Activated CD4-positive, alpha-beta T cell treated with anti-CD3 and anti-CD28 coated beads for 24 hours (primary cell): Measurements from ENCODE around the gene IZUMO2.
"Not testable (repeated sequence)": the region's sequence is repeated elsewhere in the genome, so short reads cannot be mapped to it uniquely, and the experiment has no call there.

Experiments
- DNase-seq, 2 donors: peaks; one replicate each; pipeline ENCODE4 v3.0.0-alpha.2; 2020; ENCODE audit warnings: low read depth in 2 of 2

Gene IZUMO2

DNA sequence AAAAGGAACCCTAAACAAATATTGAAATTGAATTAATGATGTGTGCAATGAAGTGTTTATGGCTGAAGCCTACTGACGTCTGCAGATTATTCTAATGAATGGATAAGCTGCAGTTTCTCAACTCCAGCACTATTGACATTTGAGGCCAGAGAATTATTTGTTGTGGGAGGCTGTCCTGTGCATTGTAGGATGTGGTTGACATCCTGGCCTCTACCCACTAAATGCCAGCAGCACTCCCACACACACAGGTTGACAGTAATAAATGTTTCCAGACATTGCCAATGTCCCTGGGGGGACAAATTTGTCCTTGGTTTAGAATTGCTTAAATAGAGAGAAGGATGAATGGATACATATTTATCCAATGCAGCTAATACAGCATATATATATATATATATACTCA lies 21.1 kb upstream of the IZUMO2 start:
- no peak for DNase-seq

DNA sequence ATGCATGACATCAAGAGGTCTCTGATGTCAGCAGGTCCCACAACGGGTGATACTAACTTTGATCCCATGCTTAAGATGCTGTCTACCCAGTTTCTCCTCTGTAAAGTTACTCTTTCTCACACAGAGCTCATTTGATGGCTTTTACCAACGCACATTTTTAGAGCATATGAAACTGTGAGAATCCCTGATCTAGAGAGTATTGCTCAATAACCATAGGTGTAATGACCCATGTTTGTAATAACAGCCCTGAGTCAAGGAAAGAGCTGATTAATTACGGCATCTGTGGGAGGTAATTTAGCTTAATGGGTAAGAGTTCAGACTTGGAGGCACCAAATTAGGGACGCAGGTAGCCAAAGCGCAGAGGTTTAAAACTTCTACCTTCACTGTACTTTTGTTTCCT lies 18.0 kb upstream of the IZUMO2 start:
- DNase-seq: no peak

DNA sequence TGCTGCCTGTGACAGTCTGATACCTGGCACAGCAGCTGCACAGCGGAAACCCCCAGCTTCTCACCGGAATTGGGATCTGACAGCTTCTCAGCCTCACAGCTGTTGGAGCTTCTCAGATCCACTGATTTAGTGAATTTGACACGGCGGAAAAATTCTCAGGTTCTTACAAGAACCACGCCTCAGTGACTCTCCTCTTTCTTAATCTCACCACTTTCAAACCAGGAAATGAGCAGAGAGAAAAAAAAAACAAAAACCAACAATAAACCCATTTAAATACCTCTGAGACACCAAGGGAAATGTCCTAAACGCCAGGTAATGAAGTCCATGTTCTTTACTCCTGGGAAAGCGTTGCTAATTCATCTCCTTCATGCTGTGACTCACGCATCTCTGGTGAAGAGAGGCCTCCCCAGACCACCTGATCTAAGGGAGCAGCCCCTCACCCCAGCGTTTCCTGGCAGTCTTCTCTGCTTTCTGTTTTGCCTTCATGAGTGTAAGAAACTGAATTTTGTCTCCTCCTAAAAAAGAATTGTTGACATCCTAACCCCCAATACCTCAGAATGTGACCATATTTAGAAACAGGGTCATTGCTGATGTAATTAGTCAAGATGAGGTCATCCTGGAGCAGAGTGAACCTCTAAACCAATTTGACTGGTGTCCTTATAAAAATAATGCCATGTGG lies 15.9 kb upstream of the IZUMO2 start:
- DNase-seq: no peak

DNA sequence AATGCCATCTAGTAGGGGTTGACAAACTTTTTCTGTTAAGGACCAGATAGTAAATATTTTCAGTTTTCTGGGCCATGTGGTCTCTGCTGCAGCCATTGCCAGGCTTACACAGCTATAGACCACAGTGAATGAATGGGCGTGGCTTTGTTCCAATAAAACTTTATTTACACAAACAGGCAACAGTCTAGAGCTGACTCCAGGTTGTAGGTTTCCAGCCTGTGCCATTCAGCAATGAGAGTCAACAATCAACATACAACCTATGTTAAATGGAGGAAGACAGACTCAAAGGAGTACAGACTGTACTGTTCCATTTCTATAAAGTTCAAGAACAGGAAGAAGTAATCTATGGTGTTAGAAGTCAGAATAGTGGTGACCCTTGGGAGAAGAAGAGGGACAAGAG lies 15.2 kb upstream of the IZUMO2 start:
- DNase-seq: no peak

DNA sequence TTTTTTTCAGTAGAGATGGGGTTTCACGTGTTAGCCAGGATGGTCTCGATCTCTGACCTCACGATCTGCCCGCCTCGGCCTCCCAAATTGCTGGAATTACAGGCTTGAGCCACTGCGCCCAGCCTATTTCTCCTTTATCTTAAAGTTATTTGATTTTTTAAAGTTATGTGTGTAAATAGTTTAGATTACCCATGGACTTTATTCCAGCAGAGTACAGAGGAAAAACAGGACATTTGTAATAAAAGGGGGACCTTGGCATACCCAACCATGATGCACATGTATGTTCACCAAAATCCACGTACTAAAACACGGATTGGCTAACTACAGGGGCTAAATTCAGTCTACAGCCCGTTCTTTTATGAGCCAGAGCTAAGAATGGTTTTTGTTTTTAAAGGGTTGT lies 13.7 kb upstream of the IZUMO2 start:
- no peak for DNase-seq

DNA sequence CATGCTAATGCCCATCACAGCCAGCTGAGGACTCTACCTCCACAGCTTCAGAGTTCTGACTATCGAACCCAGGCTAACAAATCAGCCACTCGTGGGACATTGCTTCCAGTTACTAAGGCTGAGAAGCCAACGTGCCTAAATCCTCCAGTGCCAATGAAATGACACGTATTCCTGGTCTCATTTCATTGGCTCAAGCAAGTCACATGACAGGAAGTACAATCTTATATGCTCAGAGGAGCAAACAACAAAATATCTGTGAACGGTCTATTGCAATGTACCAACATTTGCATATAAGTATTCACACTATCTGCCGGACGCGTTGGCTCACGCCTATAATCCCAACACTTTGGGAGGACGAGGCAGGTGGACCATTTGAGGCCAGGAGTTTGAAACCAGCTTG lies 12.8 kb upstream of the IZUMO2 start:
- no peak for DNase-seq

DNA sequence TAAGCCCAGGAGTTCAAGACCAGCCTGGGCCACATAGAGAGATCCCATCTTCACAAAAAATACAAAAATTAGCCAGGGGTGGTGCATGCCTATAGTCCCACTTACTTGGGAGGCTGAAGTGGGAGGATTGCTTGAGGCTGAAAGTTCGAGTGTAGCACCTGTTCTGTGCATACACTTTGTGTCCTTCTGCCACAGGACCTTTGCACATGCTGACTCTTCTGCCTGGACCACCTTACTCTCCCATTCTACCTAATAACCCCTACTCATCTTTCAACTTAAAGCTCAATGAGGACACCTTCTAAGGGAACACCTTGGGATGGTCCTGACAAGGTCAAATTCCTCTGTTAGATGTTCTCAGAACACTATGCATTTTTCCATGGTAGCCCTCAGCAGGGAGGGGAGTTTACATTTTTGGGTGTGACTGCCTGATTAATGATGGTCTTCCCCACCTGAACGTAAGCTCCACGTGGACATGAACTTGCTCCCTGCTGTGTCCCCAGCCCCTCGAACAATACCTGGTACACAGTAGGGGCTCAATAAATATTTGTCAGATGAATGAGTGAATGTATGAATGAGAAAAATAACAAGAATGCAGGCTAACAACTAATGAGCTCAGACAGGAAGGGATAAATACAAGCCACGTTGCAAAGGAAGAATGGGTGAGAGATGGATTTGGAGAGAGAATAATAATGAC lies 11.2 kb upstream of the IZUMO2 start:
- DNase-seq: no peak

DNA sequence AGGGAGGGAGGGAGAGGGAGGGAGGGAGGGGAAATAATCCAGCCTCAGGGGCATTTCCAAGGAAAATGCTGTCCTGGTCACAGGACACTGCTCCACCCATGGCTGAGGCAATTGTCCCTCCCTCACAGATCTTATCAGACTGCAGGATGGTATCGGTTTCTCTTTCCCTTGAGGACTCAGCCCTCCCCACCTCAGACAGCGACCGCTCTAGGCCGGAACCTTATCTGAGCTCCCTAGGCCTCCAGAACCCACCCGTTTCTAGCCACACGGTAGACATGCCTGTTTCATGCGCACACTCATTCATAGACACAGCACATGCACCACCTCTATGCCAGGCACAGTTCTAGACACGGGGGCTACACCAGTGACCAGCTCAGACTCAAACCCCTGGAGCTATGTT lies 10.0 kb upstream of the IZUMO2 start:
- DNase-seq: no peak

DNA sequence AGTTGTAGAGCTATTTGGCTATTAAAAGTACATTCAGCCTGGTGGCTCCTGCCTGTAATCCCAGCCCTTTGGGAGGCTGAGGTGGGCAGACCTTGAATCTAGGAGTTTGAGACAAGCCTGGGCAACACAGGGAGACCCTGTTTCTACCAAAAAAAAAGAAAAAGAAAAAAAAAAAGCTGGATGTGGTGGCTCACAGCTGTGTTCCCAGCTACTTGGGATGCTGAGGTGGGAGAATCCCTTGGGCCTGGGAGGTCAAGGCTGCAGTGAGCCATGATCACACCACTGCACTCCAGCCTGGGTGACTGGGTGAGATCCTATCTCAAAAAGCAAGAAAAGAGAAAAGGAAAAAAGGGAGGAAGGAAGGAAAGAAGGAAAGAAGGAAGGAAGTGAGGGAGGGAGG lies 9.6 kb upstream of the IZUMO2 start:
- no peak for DNase-seq

DNA sequence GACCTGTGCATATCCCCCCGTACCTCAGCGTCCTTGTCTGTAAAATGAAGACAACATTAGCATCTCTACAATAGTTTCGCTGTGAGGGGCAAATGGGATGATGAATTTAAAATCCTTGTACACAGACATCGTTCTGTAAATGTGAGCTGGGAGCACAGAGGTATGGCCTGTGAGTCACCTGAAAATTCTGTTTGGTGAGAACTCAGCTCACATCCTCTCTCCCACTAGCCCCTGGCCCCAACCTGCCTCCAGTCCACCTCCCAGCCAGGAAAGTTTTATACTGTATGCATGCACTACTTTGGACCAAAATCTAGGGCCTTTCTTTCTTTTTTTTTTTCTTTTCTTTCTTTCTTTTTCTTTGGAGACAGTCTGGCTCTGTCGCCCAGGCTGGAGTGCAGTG lies 8.7 kb upstream of the IZUMO2 start:
- no peak for DNase-seq

DNA sequence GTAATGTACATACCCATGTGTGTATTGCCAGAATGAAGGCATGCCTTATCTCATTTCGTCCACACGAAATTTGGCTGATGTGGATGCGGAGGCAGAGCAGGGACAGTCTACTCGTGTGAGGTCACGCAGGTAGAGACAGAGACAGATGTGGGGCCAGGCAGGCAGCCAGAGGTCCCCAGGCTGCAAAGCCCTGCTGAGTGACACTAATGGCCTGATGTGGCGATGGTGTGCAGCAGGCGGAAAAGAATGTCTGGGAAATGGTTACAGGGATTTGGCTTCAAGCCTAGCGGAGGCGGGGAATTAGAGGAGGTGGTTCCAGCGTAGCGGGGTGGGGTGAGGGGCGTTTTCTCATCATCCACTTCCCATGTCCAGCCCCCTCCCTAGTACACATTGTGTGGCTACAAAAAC lies 4.2 kb upstream of the IZUMO2 start:
- DNase-seq: no peak

DNA sequence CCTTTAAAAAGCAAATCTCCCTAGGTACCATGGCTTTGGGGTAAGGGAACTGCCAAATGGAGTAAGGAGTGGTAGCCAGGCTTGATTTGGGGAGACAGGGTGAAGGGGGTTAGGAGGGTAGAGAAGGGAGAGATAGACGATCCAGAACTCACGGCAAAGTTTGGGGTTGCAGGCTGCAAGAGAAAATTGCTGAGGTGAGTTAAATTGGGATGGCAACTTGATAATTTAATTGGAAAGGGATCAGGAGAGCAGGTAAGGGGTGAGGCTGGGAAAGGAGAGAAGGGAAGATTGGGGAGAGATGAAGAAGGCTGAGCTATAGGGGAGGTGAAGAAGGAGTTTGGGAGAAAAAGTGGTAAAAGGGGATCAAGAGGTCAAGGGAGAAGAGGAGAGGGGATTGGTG lies 4.0 kb downstream of the IZUMO2 start:
- DNase-seq: no peak

DNA sequence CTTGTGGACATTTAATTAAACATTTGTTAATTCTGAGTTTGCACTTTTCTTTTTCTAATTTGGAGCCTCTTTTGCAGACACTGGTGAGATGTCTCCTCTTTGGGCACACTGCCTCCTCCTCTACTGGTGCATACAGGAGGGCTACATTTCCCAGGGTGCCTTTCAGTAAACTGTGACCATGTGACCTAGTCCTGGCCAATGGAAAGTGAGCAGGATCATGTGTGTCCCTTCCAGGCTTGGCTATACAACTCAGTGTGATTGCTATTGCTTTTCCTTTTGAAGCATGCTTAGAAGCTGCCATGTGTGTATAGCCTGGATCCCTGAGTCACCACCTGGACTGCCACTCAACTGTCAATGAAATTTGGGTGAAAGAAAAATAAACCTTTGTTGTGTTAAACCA lies 4.5 kb downstream of the IZUMO2 start:
- DNase-seq: no peak

DNA sequence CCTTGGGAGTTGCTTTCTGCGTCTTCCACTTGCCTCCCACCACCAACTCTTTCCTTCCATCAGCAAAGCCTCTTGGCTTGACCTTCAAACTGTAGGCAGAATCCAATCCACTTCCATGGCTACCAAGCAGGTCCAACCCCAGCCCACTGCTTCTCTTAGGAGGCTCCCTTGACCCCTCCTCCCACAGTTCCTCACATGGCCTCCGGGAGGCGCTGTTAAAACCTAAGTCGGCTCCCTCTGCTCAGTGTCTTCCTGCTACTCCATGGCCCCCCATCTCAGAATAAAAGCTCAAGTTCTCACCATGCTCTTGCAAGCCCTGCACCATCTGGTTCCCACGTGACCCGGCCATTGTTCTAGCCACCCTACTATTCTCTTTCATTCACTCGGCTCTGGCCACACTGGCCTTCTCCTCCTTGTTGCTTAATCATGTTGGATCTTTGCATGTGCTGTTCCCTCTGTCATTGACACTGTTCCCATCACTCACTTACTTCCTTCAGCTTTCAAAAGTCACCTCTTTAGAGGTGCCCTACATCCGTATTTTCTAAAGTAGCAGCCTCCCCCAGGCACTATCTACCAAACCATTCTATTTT lies 7.5 kb downstream of the IZUMO2 start:
- no peak for DNase-seq

DNA sequence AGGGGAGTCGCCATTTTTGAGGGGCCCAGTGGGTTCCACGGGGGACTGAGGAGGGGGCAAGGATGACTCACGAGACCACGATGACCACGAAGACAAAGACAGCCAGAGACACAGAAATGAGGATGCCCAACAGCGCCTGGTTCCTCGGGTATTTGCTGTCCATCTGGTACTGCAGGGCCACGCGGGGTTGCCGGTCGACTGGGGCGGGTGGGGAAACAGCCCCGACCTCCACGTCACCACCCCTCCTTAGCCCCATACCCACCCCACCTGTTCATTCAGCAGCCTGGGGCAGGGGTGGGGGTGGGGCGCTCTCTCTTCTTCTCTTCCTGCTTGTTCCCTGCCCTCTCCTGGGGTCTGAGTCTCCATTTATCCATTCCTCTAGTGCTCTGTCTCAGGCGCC lies 8.6 kb downstream of the IZUMO2 start:
- DNase-seq: no peak

DNA sequence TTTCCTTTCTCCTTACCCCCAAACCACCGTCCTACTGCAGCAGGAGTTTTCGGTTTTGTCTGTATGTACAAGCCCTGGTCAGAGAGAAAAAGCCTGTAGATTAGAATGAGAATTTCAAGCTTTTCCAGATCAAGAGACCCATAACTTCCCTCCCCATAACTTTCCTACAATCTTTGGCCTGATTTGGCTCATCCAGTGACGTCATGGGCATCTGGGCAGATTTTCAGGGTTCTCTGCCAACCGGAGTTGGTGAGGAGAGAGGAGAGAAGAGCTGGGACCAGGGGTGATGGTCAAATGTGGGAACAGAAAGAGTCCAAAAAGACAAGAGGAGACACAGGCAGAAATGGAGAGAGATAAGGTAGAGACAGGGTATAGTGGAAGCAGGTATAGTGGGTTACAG lies 10.5 kb downstream of the IZUMO2 start:
- no peak for DNase-seq

DNA sequence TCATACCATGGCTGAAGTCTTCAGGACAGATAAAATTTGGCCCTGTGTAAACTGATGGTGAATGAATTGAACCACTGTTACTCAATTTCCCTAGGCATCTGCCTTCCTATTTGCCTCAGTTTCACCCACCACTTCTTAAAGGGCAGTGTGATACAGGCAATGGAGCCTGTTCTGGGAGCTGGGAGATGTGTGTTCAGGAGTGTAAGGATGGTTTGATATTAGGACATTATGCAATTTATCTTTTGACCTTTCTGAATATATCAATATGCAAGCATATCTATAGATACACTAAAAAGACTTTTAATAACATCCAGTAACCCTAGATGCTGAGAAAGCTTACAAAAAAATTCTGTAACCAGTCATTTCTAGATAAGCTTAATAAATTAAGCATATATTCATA lies 14.6 kb downstream of the IZUMO2 start:
- DNase-seq: no peak

DNA sequence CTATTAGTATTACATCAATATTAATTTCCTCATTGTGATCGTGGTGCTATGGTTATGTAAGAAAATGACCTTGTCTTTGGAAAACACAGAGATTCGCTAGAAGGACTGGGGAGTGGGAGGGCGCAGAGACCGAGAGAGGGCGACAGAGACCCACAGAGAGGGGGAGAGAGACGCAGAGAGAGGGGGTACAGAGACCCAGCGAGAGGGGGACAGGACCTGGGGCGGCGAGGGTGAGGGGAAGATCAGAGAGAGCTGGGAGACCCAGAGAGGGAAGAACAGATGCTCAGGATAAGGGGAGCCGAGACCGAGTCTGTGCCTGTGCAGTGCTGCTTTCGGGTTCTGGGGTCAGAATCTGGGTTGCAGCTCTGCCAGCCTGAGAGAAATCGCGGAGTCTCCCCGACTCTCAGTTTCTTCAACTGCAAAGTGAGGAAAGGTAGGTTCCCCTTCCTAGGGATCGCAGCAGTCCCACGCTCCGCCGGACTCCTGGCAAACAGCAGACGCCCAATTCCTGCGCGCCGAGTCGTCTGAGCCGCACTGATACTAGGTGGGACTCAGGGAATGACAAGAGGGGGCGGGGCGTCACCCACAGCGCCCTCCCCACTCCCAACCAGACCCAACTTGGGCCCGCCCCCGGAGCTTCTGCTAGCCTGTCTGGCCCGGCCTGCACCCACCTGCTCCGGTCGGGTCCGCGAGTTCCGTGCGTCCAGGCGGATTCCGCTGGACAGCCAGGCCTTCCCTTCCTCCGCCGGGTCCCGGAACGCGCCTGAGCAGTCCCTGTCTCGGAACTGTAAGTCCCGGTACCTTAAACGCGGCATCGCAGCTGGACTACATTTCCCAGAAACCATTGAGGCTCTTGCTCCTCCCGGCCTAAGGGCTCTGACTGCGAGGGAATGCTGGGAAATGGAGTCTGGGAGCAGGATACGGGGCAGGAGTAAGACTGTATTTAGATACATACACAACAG lies 15.3 kb downstream of the IZUMO2 start:
- peak; percentile 42 to 58 for DNase-seq

DNA sequence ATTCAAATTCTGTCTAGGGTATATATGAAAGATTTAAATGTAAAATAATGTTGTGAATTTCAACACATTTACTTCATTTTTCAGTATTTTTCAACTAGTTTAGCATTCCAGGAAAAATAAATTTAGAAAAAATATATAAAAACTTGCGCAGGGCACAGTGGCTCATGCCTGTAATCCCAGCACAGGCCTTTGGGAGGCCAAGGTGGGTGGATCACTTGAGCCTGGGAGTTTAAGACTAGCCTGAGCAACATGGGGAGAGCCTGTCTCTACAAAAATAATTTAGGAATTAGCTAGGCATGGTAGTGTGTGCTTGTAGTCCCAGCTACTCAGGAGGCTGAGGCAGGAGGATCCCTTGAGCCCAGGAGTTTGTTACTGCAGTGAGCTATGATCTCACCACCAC lies 21.2 kb downstream of the IZUMO2 start:
- not testable (repeated sequence) for DNase-seq

DNA sequence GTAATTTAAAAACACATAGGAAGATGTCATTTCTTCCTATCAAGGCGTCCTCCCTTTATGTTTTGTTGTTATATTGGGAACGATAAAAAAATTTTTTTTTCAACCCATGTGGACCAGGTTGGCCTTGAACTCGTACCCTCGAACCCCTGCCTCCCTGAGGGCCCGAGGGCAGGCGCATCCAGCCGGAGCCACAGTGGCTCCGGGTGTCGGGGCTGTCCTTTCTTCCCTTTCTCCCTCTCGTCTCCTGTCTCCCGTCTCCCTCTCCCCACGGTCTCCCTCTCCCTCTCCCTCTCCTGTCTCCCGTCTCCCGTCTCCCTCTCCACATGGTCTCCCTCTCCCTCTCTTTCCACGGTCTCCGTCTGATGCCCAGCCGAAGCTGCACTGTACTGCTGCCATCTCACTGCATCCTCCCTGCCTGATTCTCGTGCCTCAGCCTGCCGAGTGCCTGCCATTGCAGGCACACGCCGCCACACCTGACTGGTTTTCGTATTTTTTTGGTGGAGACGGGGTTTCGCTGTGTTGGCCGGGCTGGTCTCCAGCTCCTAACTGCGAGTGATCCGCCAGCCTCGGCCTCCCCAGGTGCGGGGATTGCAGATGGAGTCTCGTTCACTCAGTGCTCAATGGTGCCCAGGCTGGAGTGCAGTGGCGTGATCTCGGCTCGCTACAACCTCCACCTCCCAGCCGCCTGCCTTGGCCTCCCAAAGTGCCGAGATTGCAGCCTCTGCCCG lies 22.8 kb downstream of the IZUMO2 start:
- not testable (repeated sequence) for DNase-seq

DNA sequence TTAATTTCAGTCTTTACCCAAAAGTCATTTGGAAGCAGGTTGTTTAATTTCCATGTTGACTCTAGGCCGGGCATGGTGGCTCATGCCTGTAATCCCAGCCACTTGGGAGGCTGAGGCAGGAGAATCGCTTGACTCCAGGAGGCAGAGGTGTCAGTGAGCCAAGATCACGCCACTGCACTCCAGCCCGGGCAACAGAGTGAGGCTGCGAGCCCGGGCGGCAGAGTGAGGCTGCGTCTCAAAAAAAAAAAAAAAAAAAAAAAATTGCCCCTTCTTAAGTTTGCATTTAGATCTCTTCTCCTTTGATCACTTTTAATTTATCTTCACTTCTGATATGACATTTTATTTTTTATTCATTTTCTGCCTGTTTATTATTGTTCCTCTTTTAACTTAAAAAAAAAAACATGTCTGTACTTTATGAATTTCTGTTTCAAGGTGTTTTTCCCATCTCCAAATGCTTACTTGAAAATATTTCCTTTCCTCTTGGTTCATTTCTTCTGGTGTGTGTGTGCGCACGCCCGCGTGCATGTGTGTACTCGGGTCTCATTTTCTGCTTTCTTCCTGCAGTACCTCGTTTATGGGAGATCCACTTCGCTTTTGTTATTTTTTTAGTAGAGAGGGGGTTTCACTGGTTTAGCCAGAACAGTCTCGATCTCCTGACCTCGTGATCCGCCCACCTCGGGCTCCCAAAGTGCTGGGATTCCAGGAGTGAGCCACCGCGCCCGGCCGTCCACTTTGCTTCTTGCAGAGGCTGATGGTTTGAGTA lies 26.3 kb downstream of the IZUMO2 start:
- DNase-seq: not testable (repeated sequence)
